NCI-H2171 (cell line): ENCODE measurements around the gene WWP2.

Experiments used
- DNase-seq: peaks from one replicate; lab custom pipeline; 2025; lab: John Stamatoyannopoulos, UW

The WWP2 gene

DNA sequence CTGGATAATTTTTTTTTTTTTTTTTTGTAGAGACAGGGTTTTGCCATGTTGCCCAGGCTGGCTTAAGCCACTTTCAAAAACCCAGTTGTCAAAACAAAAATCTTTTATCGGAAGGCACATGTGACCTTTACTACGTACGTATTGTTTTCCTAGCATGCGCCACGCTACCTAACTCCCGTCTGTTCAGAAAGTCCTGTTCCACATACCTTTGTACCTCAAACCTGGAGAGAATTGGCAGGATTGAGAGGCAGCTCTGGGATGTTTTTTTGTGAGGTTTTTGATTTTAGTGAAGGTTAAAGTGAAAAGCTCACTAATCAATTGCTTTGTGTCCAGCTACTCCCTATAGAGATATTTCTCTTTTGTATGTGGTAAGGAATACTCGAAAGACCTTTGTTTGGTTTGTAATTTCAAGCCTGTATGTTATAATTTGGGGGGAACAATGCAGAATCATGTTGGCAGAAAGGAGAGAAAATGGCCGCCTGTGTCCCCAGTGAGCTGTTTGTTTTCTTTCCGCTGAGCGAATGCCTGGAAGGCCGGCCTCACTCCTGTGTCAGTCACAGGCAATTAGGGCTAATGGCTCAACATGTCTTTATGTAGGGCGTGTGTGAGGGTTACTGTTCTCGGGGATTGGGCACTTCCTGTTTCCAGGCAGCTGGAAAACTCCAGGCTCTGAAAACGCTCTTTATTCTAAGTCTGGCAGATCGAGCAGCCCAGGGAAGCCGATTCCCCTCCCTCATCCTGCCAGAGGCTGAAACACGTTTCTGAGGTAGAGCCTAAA, 128.2 kb downstream of the WWP2 start:
- DNase-seq: no peak

DNA sequence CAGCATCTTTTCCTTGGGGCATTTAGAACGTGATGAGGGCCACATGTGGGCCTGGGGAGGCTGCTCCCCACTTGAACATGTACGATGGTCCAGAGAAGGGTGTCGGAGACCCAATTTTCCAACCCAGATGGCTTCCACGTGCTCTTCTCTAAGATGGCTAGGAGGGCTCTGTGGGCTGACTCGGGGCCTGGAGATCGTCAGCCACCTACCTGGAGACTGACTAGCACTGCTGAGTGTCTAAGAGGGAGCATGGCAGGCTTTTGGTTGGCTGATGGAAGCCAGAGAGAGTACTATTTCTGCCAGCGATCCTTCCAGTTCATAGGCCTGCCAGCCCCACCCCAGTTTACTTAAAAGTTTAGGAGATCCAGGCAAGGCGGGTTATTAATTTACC, 128.8 kb downstream of the WWP2 start:
- no peak for DNase-seq

GRCh38 chr16:69892378-69892777, 130.2 kb downstream of the WWP2 start:
- no peak for DNase-seq

DNA sequence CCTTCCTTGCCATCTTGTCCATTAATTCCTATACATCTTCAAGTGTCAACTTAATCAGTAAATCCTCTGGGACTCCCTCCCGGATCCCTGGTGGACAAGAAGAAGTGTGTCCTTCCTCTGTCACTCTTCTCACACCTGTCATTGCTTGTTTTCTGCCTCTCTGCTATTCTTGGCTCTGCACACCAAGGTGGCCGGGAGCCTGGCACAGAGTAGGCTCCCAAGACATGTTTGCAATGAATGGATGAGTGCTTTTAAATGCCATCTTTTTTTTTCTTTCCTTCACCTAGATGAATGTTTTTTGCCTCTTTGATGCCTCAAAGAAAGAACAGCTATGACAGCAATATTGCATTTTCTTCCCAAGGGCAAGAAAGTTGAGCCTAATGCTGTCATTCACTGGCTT, 131.0 kb downstream of the WWP2 start:
- DNase-seq: no peak

DNA sequence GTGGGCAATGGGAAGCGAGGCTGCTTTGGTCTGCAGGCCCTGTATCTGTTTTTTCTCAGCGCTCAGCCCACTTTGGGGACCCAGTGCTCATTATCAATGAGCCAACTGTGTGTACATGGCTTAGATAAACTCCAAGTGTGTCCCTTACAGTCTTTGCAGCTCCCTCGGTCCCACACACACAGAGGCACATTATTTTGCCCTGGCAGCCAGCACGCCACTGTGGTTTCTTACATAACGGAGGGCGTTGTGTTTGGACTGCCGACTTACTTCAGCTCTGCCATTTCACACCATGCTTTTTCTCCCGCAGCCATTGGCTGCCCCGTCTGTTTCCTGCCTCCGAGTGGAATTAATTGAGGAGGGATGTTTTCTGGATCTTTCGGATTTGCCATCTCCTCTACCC, 132.5 kb downstream of the WWP2 start:
- no peak for DNase-seq

DNA sequence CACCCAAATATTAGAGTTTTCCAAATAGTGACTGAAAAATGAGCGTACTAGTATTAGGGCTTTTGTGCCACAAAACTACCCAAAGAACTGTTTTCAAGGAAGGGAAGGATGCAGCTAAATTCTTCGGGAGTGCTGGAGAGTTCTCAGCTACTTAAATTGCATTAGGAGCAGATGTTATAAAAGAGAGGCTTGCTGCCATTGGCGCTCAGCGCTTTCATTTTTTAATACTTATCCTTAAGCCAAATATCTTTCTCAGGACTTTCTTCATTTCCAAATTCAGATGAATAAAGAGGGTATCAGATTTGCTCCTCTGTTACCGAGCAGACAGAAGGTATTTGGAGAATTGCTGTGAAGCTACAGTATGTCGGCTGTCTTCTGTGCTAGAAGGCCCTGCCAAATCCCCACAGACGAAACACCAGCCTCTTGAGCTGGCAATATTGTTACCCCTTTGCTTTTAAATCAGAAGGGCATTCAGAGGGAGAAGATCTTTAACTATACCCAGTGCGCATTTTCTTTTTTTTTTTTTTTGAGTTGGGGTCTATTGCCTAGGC, 141.8 kb downstream of the WWP2 start:
- DNase-seq: no peak

DNA sequence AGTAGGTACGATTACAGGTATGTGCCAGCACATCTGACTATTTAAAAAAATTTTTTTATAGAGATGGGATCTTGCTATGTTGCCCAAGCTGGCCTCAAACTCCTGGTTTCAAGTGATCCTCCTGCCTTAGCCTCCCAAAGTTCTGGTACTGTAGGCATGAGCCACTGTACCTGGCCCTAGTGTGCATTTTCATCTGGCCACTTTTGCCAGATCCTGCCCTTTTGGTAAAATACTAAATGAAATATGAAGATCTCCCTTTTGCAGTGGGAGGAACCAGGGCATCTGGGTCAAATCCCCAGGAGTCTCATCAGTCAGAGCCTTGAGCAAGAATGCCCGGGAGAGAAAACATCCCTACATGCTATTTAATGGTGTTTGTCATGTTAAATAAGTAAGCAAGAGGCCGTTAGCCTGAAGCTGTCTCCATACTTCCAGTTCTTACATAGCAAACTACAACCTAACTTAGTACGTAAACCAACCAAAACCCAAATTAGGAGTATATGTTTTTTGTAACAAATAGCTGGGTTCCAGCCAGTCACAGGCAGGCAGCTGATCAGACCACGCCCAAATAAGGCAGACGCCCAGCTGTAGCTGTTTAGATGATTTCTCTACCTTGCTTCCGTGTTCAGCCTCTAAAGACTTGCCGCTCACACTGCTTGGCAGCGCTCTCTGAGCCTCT, 142.5 kb downstream of the WWP2 start:
- no peak for DNase-seq

GRCh38 chr16:69905171-69905555, 143.0 kb downstream of the WWP2 start:
- no peak for DNase-seq

DNA sequence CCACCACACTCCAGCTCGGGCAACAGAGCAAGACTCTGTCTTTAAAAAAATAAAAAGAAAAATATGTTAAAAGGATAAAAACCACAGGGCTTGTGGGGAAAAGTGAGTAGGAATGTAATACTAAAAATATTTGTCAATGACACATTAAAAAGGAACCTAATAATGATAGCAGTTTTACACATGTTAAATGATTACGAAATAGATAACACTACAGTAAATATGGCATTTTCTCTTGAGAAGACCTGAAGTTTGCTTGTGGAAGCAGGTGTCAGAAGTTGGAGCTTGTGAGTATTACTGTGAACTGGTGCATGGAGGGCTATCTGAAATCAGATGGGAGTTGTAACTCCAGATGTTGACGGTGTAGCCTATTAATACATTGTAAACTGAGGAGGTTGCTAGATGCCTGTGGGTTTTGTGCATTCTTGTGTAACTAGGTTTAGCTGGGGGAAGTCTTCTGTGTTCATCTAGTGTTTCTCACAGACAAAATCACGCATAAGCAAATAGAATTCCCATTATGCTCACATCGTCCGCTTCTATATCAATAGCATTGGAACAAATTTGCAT, 144.8 kb downstream of the WWP2 start:
- no peak for DNase-seq

- DNase-seq: no peak
Measured at GRCh38 chr16:69909043-69909442, 146.9 kb downstream of the WWP2 start.

GRCh38 chr16:69909760-69910159, 147.6 kb downstream of the WWP2 start:
- no peak for DNase-seq

- DNase-seq: no peak
Measured at GRCh38 chr16:69910964-69911363, 148.8 kb downstream of the WWP2 start.

GRCh38 chr16:69916462-69916861, 154.3 kb downstream of the WWP2 start:
- DNase-seq: no peak

GRCh38 chr16:69917311-69917710, 155.2 kb downstream of the WWP2 start:
- DNase-seq: no peak

GRCh38 chr16:69917739-69918138, 155.6 kb downstream of the WWP2 start:
- no peak for DNase-seq

- DNase-seq: no peak
Measured at GRCh38 chr16:69918241-69918640, 156.1 kb downstream of the WWP2 start.

GRCh38 chr16:69921127-69921526, 159.0 kb downstream of the WWP2 start:
- no peak for DNase-seq

- no peak for DNase-seq
Measured at GRCh38 chr16:69922200-69922599, 160.1 kb downstream of the WWP2 start.

- no peak for DNase-seq
Measured at GRCh38 chr16:69924041-69924775, 162.1 kb downstream of the WWP2 start.

DNA sequence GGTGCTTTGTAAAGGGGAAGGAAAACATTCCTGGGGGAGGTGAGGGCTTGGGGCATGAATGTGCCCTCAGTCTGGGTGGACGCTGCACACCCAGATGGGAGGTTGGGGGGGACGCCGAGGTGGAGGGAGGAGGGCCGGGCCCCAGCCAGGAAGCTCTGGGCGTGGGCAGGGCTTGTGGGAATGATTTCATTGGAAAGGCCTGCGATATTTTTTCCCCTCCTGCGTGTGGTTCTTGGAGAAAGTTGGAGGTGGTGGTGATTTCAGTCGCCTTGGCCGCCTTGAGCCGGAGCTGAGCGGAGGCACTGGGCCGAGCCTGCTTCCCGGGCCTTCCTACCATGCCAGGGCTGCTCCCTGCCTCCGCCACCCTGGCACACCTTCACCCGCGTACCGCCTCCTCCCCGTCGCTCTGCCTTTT, 162.7 kb downstream of the WWP2 start:
- DNase-seq: no peak

GRCh38 chr16:69925311-69925710, 163.2 kb downstream of the WWP2 start:
- no peak for DNase-seq

DNA sequence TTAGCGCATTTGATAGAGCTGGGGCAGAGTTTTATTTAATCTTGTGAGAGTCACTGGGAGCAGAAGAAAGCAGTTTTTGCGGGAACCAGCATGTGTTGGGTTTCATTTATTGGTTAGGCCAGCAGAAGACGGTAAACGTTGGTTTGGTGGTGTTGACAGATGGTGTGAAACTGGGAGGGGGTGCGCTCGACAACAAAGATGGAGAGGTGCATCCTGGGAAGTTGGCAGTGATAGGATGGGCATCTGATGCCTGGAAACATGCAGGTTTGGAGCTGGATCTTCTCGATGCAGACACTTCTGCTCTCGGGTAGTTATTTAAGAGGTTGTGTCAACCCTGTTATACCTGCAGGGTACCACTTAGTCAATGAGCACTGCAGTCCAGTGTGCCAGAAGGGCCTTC, 164.1 kb downstream of the WWP2 start:
- DNase-seq: peak; percentile 69
